ENCODE data around the gene NUMBL. TPM values are rescaled to one million over a fixed set of nuclear protein-coding genes. Genes with fewer than 3 reads are reported as not detected.
A peak's percentile ranks its signal among the peaks of the same experiment; 100 is the strongest.

Gene NUMBL
- 26.8 and 27.7 TPM in 2 replicates for total RNA-seq

- peaks cover 38% of the 10 kb centered on the region for H4K20me1 ChIP-seq (ENCODE audit: insufficient read depth, low read length)
- TF ChIP-seq CTCF (IDR thresholded peaks at IDR 0.05; ENCODE audit: extremely low read depth, low read depth, low read length) = no peak
These were observed at the start of gene NUMBL for GRCh38 chr19:40690050-40690692. NUMBL (minus strand) TSS chr19:40690651; CDS start chr19:40690483, 168 bp downstream.

GRCh38 chr19:40739030-40739839 lies 48.8 kb upstream of the NUMBL start:
- no peaks in the 10 kb centered on the region for H3K4me1 ChIP-seq (ENCODE audit: insufficient read depth, low read length)
- H3K27me3 ChIP-seq (ENCODE audit: insufficient read depth, low read length) = no peaks in the 10 kb centered on the region
- H3K9me3 ChIP-seq (ENCODE audit: low read depth, low read length) = no peaks in the 10 kb centered on the region
- no peak overlapping the region for H3K27ac ChIP-seq (ENCODE audit: low read depth, low read length)
- no peaks in the 10 kb centered on the region for H4K20me1 ChIP-seq (ENCODE audit: insufficient read depth, low read length)
- no peak overlapping the region for H3K4me3 ChIP-seq (ENCODE audit: insufficient read depth, low read length)
- no peak for DNase-seq (ENCODE audit: insufficient read length, low spot score, missing footprints)
- H3K4me2 ChIP-seq (ENCODE audit: insufficient read depth, low read length) = no peak overlapping the region
- no peak for TF ChIP-seq CTCF (IDR thresholded peaks at IDR 0.05; ENCODE audit: extremely low read depth, low read depth, low read length)
- H3K79me2 ChIP-seq (ENCODE audit: insufficient read depth, low read length) = no peaks in the 10 kb centered on the region
- no peak overlapping the region for H2AFZ ChIP-seq (ENCODE audit: low read length)
- peaks cover 33% of the 10 kb centered on the region for H3K36me3 ChIP-seq (ENCODE audit: insufficient read depth, low read length)

More at GRCh38 chr19:40690050-40690692, at the start of gene NUMBL:
- Histone ChIP-seq H2AFZ (ENCODE audit: low read length) (peak within 1 kb of the TSS; percentile 87), H3K4me3 (ENCODE audit: insufficient read depth, low read length) (peak within 1 kb of the TSS; percentile 94), H3K9me3 (ENCODE audit: low read depth, low read length) (no peaks in the 10 kb centered on the region), H3K4me2 (ENCODE audit: insufficient read depth, low read length) (peak within 1 kb of the TSS; percentile 95), H3K36me3 (ENCODE audit: insufficient read depth, low read length) (peaks cover 27% of the 10 kb centered on the region), H3K4me1 (ENCODE audit: insufficient read depth, low read length) (peaks cover 23% of the 10 kb centered on the region), H3K27ac (ENCODE audit: low read depth, low read length) (peak within 1 kb of the TSS; percentile 91), H3K27me3 (ENCODE audit: insufficient read depth, low read length) (no peaks in the 10 kb centered on the region), H3K79me2 (ENCODE audit: insufficient read depth, low read length) (peaks cover 39% of the 10 kb centered on the region)
- DNase-seq (ENCODE audit: insufficient read length, low spot score, missing footprints) = no peak

GRCh38 chr19:40737102-40737644 lies 46.7 kb upstream of the NUMBL start:
- no peak for DNase-seq (ENCODE audit: insufficient read length, low spot score, missing footprints)
- no peak overlapping the region for H3K4me3 ChIP-seq (ENCODE audit: insufficient read depth, low read length)
- H3K9me3 ChIP-seq (ENCODE audit: low read depth, low read length) = no peaks in the 10 kb centered on the region
- H4K20me1 ChIP-seq (ENCODE audit: insufficient read depth, low read length) = no peaks in the 10 kb centered on the region
- H3K36me3 ChIP-seq (ENCODE audit: insufficient read depth, low read length) = peaks cover 52% of the 10 kb centered on the region
- no peak for TF ChIP-seq CTCF (IDR thresholded peaks at IDR 0.05; ENCODE audit: extremely low read depth, low read depth, low read length)
- H3K4me1 ChIP-seq (ENCODE audit: insufficient read depth, low read length) = no peaks in the 10 kb centered on the region
- no peaks in the 10 kb centered on the region for H3K27me3 ChIP-seq (ENCODE audit: insufficient read depth, low read length)
- no peak overlapping the region for H3K27ac ChIP-seq (ENCODE audit: low read depth, low read length)
- no peak overlapping the region for H2AFZ ChIP-seq (ENCODE audit: low read length)
- no peaks in the 10 kb centered on the region for H3K79me2 ChIP-seq (ENCODE audit: insufficient read depth, low read length)
- no peak overlapping the region for H3K4me2 ChIP-seq (ENCODE audit: insufficient read depth, low read length)

GRCh38 chr19:40736661-40737060 lies 46.2 kb upstream of the NUMBL start:
- Histone ChIP-seq H3K27ac (ENCODE audit: low read depth, low read length) (no peak overlapping the region), H4K20me1 (ENCODE audit: insufficient read depth, low read length) (no peaks in the 10 kb centered on the region), H3K9me3 (ENCODE audit: low read depth, low read length) (no peaks in the 10 kb centered on the region), H3K4me3 (ENCODE audit: insufficient read depth, low read length) (no peak overlapping the region), H3K27me3 (ENCODE audit: insufficient read depth, low read length) (no peaks in the 10 kb centered on the region), H3K36me3 (ENCODE audit: insufficient read depth, low read length) (peaks cover 52% of the 10 kb centered on the region), H2AFZ (ENCODE audit: low read length) (no peak overlapping the region), H3K4me1 (ENCODE audit: insufficient read depth, low read length) (no peaks in the 10 kb centered on the region), H3K4me2 (ENCODE audit: insufficient read depth, low read length) (no peak overlapping the region), H3K79me2 (ENCODE audit: insufficient read depth, low read length) (no peaks in the 10 kb centered on the region)
- TF ChIP-seq CTCF (IDR thresholded peaks at IDR 0.05; ENCODE audit: extremely low read depth, low read depth, low read length) = no peak
- DNase-seq (ENCODE audit: insufficient read length, low spot score, missing footprints) = no peak

Data from osteoblast (primary cell).